ENCODE measurements around the gene POLR3G.

DNA sequence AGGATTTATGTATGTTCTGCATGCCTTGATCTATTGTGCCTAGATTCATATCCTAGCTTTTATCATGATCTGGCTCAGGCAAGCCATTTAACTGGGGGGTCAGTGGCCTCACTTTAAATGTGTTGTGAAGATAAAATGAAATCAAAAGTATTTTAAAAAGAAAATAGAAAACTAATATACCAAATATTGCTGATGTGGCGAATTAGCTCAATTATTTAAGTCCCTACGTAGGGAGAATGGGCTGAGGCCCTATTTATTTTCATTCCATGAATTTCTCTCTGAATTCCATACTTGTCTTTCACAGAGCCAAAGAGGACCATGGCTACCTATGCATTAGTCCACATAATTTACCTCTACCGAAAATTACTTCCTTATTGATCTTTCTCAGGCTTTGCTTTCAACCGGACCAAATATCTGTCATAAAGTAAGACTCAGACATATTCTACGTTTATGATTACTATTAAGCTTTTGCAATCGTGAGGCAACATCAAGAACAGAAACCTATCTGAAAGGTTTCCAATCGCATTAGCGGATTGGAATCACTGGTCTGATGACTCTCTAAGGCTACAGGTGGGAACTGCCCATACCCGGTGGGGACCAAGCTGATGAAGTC is 1.8 kb upstream of the POLR3G start:
- TF ChIP-seq, protein P1, sequence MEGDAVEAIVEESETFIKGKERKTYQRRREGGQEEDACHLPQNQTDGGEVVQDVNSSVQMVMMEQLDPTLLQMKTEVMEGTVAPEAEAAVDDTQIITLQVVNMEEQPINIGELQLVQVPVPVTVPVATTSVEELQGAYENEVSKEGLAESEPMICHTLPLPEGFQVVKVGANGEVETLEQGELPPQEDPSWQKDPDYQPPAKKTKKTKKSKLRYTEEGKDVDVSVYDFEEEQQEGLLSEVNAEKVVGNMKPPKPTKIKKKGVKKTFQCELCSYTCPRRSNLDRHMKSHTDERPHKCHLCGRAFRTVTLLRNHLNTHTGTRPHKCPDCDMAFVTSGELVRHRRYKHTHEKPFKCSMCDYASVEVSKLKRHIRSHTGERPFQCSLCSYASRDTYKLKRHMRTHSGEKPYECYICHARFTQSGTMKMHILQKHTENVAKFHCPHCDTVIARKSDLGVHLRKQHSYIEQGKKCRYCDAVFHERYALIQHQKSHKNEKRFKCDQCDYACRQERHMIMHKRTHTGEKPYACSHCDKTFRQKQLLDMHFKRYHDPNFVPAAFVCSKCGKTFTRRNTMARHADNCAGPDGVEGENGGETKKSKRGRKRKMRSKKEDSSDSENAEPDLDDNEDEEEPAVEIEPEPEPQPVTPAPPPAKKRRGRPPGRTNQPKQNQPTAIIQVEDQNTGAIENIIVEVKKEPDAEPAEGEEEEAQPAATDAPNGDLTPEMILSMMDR (IDR thresholded peaks at IDR 0.05): no peak
- TF ChIP-seq POLR2A (IDR thresholded peaks at IDR 0.05): no peak

All from heart left ventricle (tissue), 13 donors.